IPS DF 19.7 (cell line): ENCODE results near the gene CLPSL2.

Experiments
- DNase-seq: peaks from one replicate; pipeline ENCODE4 v3.0.0-alpha.2; 2013; ENCODE audit warnings: low read depth, low spot score

Gene CLPSL2

GRCh38 chr6:35787266-35788218 is 11.1 kb downstream of the CLPSL2 start:
- no peak for DNase-seq

GRCh38 chr6:35788423-35788982 is 12.1 kb downstream of the CLPSL2 start:
- DNase-seq: no peak

- no peak for DNase-seq
Observed at GRCh38 chr6:35790683-35791082, 14.3 kb downstream of the CLPSL2 start.

- no peak for DNase-seq
Observed at GRCh38 chr6:35794536-35795452, 18.4 kb downstream of the CLPSL2 start.

GRCh38 chr6:35795453-35796071 is 19.2 kb downstream of the CLPSL2 start:
- DNase-seq: no peak

- no peak for DNase-seq
Observed at GRCh38 chr6:35796236-35796635, 19.8 kb downstream of the CLPSL2 start.

- no peak for DNase-seq
Observed at GRCh38 chr6:35797837-35798526, 21.6 kb downstream of the CLPSL2 start.

GRCh38 chr6:35798706-35799105 is 22.3 kb downstream of the CLPSL2 start:
- no peak for DNase-seq

GRCh38 chr6:35801148-35801547 is 24.8 kb downstream of the CLPSL2 start:
- DNase-seq: no peak

- no peak for DNase-seq
Observed at GRCh38 chr6:35804996-35805736, 28.8 kb downstream of the CLPSL2 start, which contains the start of gene LHFPL5. LHFPL5 (plus strand) TSS chr6:35805352; CDS start chr6:35805671, 319 bp downstream.

GRCh38 chr6:35808688-35809087 is 32.3 kb downstream of the CLPSL2 start:
- no peak for DNase-seq

GRCh38 chr6:35809809-35810208 is 33.4 kb downstream of the CLPSL2 start:
- DNase-seq: no peak

- DNase-seq: no peak
Observed at GRCh38 chr6:35810971-35811698, 34.7 kb downstream of the CLPSL2 start.

GRCh38 chr6:35811699-35811995 is 35.2 kb downstream of the CLPSL2 start:
- no peak for DNase-seq

GRCh38 chr6:35817515-35817914 is 41.1 kb downstream of the CLPSL2 start:
- DNase-seq: no peak

- no peak for DNase-seq
Observed at GRCh38 chr6:35823601-35824000, 47.2 kb downstream of the CLPSL2 start.

- no peak for DNase-seq
Observed at GRCh38 chr6:35824552-35825192, 48.3 kb downstream of the CLPSL2 start.
